DND-41 (cell line): Measurements from ENCODE around the gene ADD1.

Source experiments
- ATAC-seq: fragments of 200-7000 bp; cut with Tn5 transposase; 3 replicates; pipeline ENCODE4 v1.9.1; 2021; ENCODE audit warnings: low read depth; ENCODE audit not compliant: insufficient read depth
- DNase-seq: peaks from one replicate; pipeline ENCODE4 v3.0.0-alpha.2; 2020
- H2AFZ ChIP-seq: 2 replicates; pipeline ENCODE4 v1.6.0; 2012; ENCODE audit warnings: low read depth, low read length
- H3K27ac ChIP-seq: 2 replicates; pipeline ENCODE4 v1.5.1; 2012; ENCODE audit warnings: low read length, inconsistent platforms
- H3K27me3 ChIP-seq: fragments of 200-600 bp; sonication (generic); 2 replicates; pipeline ENCODE4 v1.6.0; 2012; ENCODE audit warnings: low read length, mild to moderate bottlenecking, inconsistent platforms; ENCODE audit not compliant: insufficient read depth, poor library complexity
- H3K36me3 ChIP-seq: 2 replicates; pipeline ENCODE4 v1.5.1; 2012; ENCODE audit warnings: low read length, inconsistent platforms; ENCODE audit not compliant: insufficient read depth
- H3K4me1 ChIP-seq: 2 replicates; pipeline ENCODE4 v1.5.1; 2012; ENCODE audit warnings: mild to moderate bottlenecking, low read length; ENCODE audit not compliant: insufficient read depth
- H3K4me2 ChIP-seq: 2 replicates; pipeline ENCODE4 v1.6.0; 2012; ENCODE audit warnings: mild to moderate bottlenecking, moderate library complexity, low read length, inconsistent platforms; ENCODE audit not compliant: insufficient read depth
- H3K4me3 ChIP-seq, 2 experiments: fragments of 200-600 bp in 1 of 2; shearing (Covaris generic) in 1 of 2; 2 replicates each; pipeline ENCODE4 v1.5.1; 2012 to 2016; ENCODE audit warnings: inconsistent platforms in 2 of 2, low read length in 2 of 2, mild to moderate bottlenecking in 2 of 2, low read depth in 1 of 2, moderate library complexity in 1 of 2
- H3K79me2 ChIP-seq: 2 replicates; pipeline ENCODE4 v1.6.0; 2012; ENCODE audit warnings: low read length, inconsistent platforms; ENCODE audit not compliant: insufficient read depth
- H3K9ac ChIP-seq: 2 replicates; pipeline ENCODE4 v1.6.0; 2012; ENCODE audit warnings: low read depth, mild to moderate bottlenecking, inconsistent platforms, low read length, moderate library complexity
- H3K9me3 ChIP-seq: 2 replicates; pipeline ENCODE4 v1.5.1; 2012; ENCODE audit warnings: low read length, moderate library complexity, mild to moderate bottlenecking, inconsistent platforms; ENCODE audit not compliant: insufficient read depth, severe bottlenecking
- H4K20me1 ChIP-seq: 2 replicates; pipeline ENCODE4 v1.6.0; 2012; ENCODE audit warnings: low read length; ENCODE audit not compliant: insufficient read depth
- CTCF ChIP-seq: IDR thresholded peaks from 2 replicates; pipeline ENCODE4 v1.5.1; 2012; ENCODE audit warnings: borderline replicate concordance, low read length, moderate library complexity, mild to moderate bottlenecking; ENCODE audit not compliant: poor library complexity, severe bottlenecking; ENCODE audit errors: extremely low read depth
- EZH2 ChIP-seq: IDR thresholded peaks from 3 replicates; pipeline ENCODE4 v1.6.1; 2012; ENCODE audit warnings: borderline replicate concordance, low read depth, mild to moderate bottlenecking, moderate library complexity, low read length, inconsistent platforms; ENCODE audit not compliant: severe bottlenecking

Gene ADD1

GRCh38 chr4:2927016-2927695 is 83.5 kb downstream of the ADD1 start:
- no peak overlapping the region for H3K4me3 ChIP-seq
- H3K36me3 ChIP-seq = peaks cover 93% of the 10 kb centered on the region
- H3K9ac ChIP-seq = no peak overlapping the region
- H3K79me2 ChIP-seq = peaks cover 4% of the 10 kb centered on the region; the same call in 1 of the 2 replicates
- H2AFZ ChIP-seq = no peak overlapping the region
- H4K20me1 ChIP-seq = peaks cover 36% of the 10 kb centered on the region
- DNase-seq = no peak
- H3K4me1 ChIP-seq = peaks cover 5% of the 10 kb centered on the region; the same call in 1 of the 2 replicates
- ATAC-seq = no peak
- no peak for TF ChIP-seq EZH2
- no peak for TF ChIP-seq CTCF
- no peaks in the 10 kb centered on the region for H3K27me3 ChIP-seq
- no peak overlapping the region for H3K27ac ChIP-seq
- H3K4me2 ChIP-seq = no peak overlapping the region
- H3K9me3 ChIP-seq = no peaks in the 10 kb centered on the region

GRCh38 chr4:2927696-2928075 is 84.0 kb downstream of the ADD1 start:
- DNase-seq (no peak), ATAC-seq (no peak)
- Histone ChIP-seq H2AFZ (no peak overlapping the region), H4K20me1 (peaks cover 34% of the 10 kb centered on the region), H3K4me1 (peaks cover 10% of the 10 kb centered on the region), H3K27ac (no peak overlapping the region), H3K4me2 (no peak overlapping the region), H3K9ac (no peak overlapping the region), H3K79me2 (0 out of 2 replicates have a peak, but pooled peaks cover 3% of the 10 kb centered on the region), H3K27me3 (no peaks in the 10 kb centered on the region), H3K9me3 (no peaks in the 10 kb centered on the region), H3K36me3 (peaks cover 91% of the 10 kb centered on the region), H3K4me3 (no peak overlapping the region)
- TF ChIP-seq EZH2 (no peak), CTCF (no peak)

GRCh38 chr4:2928242-2929176 is 84.9 kb downstream of the ADD1 start:
- ATAC-seq (no peak), DNase-seq (no peak)
- Histone ChIP-seq H4K20me1 (peaks cover 34% of the 10 kb centered on the region), H3K4me1 (peaks cover 18% of the 10 kb centered on the region), H3K36me3 (peaks cover 85% of the 10 kb centered on the region), H3K9me3 (no peaks in the 10 kb centered on the region), H3K27ac (no peak overlapping the region), H3K27me3 (no peaks in the 10 kb centered on the region), H3K4me3 (no peak overlapping the region), H3K4me2 (no peak overlapping the region), H3K9ac (no peak overlapping the region), H3K79me2 (no peaks in the 10 kb centered on the region), H2AFZ (no peak overlapping the region)
- TF ChIP-seq EZH2 (no peak), CTCF (no peak)
